Erythroblast (primary cell): ENCODE data around the gene PGGHG.

ENCODE experiments used
- GATA1 ChIP-seq: IDR thresholded peaks from 2 replicates; pipeline ENCODE4 v1.6.1; 2011; ENCODE audit warnings: low read depth, mild to moderate bottlenecking, control low read depth, low read length, moderate library complexity
- POLR2A ChIP-seq: IDR thresholded peaks from 2 replicates; pipeline ENCODE4 v1.6.1; 2011; ENCODE audit warnings: mild to moderate bottlenecking, low read length

DNA sequence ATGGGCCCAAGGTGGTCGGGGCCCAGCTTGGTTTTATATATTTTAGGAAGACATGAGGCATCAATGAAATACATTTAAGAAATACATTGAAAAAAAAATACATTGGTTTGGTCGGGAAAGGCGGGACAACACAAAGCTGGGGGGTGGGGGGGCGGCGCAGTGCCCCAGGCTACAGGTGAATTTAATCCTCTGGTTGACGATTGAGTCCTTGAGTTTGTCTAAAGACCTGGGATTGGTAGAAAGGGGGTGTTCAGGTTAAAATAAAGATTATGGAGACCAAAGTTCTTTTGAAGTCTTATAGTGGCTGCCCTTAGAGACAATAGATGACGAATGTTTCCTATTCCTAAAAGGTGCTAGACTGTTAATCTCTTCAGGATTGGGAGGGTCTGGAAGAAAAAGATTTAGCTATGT is 28.0 kb downstream of the PGGHG start:
- no peak for TF ChIP-seq POLR2A
- no peak for TF ChIP-seq GATA1
